GM12891 (cell line): ENCODE data around the gene CELSR1.

Source experiments
- DNase-seq: peaks from one replicate; pipeline ENCODE4 v3.0.0; 2011; ENCODE audit warnings: low spot score; ENCODE audit not compliant: insufficient read length
- FAIRE-seq: peaks from 2 replicates; lab custom pipeline; 2011; peaks lifted over from hg19 to GRCh38; lab: Jason Lieb, UNC
- PAX5 ChIP-seq: IDR thresholded peaks from 2 replicates; pipeline ENCODE4 v1.6.1; 2011; ENCODE audit warnings: low read length, moderate library complexity, mild to moderate bottlenecking; ENCODE audit not compliant: insufficient read depth, severe bottlenecking
- POLR2A ChIP-seq: IDR thresholded peaks from 2 replicates; pipeline ENCODE4 v1.6.1; 2011; ENCODE audit warnings: low read depth, low read length, control low read depth
- POLR2AphosphoS5 ChIP-seq: IDR thresholded peaks from 2 replicates; pipeline ENCODE4 v1.6.1; 2011; ENCODE audit warnings: low read depth, low read length, control low read depth
- POU2F2 ChIP-seq: IDR thresholded peaks from 2 replicates; pipeline ENCODE4 v1.6.1; 2011; ENCODE audit warnings: low read depth, mild to moderate bottlenecking, control low read depth, low read length, moderate library complexity
- SPI1 ChIP-seq: IDR thresholded peaks from 2 replicates; pipeline ENCODE4 v1.6.1; 2011; ENCODE audit warnings: low read depth, low read length, control low read depth
- TAF1 ChIP-seq: IDR thresholded peaks from 2 replicates; pipeline ENCODE4 v1.6.1; 2011; ENCODE audit warnings: low read depth, low read length, control low read depth

Gene CELSR1

DNA sequence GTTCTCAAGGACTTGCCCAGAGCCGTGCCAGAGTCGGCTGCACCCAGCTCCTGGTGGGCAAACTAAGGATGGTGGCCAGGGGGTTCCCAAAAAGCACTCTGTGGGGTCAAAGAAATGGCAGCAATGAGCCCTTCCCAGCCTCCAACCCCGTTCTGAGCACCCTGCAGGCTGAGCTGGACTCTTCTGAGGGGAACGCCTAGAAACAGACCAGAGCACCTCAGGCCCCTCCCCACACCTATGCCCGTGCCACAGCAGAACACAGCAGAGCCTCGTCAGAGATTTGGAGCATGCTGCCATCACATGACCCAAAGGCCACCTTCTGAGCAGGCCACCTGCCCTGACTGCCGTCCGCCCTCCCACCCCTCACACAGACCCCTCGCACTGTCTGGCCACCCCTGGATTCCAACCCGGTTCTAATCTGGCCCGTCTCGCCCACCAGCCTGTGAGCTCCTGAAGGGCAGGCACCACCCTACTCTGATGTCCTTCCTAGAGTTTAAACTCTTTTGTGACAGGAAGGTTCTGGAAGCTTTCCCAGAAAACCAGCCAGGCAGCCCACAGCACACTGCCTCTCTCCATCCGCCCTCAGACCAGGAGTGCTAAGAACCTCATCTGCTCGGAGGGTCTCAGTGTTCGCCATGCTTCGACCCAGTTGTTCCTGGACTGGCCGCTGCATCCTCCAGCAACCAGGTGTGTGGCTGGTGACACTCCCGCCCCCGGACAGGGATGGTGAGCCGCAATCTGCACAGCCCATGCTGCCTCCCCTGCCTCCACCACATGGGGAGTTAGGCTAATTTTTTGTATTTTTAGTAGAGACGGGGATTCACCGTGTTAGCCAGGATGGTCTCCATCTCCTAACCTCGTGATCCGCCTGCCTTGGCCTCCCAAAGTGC lies 97.6 kb downstream of the CELSR1 start:
- TF ChIP-seq PAX5 (no peak), TAF1 (no peak), POU2F2 (no peak)
- DNase-seq: no peak
- FAIRE-seq: no peak

GRCh38 chr22:46439111-46439510 lies 98.3 kb downstream of the CELSR1 start:
- no peak for FAIRE-seq
- TF ChIP-seq TAF1: no peak
- TF ChIP-seq SPI1: no peak
- no peak for TF ChIP-seq PAX5
- TF ChIP-seq POLR2A: no peak
- TF ChIP-seq POU2F2: no peak
- TF ChIP-seq POLR2AphosphoS5: no peak
- DNase-seq: no peak

DNA sequence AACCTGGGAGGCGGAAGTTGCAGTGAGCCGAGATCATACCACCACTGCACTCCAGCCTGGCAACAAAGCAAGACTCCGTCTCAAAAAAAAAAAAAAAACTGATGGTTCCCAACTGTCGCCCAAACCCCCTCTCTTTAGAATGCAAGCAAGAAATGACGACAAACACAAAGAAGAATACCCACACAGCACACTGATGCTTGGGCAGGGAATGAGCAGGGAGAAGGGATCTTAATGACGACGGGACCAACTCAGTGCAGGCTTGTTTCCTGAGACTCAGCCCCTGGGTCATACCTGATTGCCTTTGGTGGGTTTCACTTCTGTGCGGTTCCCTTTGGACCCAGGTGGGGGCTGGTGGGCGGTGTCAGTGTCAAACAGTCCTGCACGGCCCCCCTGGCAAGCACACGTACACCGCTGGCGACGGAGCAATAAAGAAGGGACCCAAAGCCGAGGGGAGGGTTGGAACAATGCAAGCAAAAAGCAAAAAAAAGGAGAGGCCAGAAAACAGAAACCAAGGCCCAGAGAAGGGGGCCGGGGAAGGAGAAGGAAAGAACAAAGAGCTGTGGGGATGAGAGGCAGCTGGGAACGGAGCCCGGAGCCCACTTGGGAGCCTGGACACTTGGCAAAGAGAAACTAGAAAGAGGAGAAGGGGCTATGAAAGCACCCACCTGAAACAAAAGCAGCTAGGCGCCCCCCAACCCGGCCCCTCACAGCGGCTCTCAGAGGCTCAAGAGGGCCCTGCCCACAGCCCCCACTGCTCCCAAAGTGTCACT lies 99.6 kb downstream of the CELSR1 start:
- FAIRE-seq: no peak
- TF ChIP-seq SPI1 (no peak), PAX5 (no peak)
- DNase-seq: no peak

- DNase-seq (no peak), FAIRE-seq (no peak)
- TF ChIP-seq PAX5 (no peak), POLR2A (no peak), POLR2AphosphoS5 (no peak), TAF1 (no peak), POU2F2 (no peak), SPI1 (no peak)
These were observed 100.7 kb downstream of the CELSR1 start for GRCh38 chr22:46436595-46437175.

GRCh38 chr22:46433318-46433717 lies 104.1 kb downstream of the CELSR1 start:
- DNase-seq (no peak), FAIRE-seq (peak; percentile 64)
- TF ChIP-seq TAF1: no peak
- no peak for TF ChIP-seq PAX5
- no peak for TF ChIP-seq SPI1
- no peak for TF ChIP-seq POLR2A
- TF ChIP-seq POU2F2: no peak
- no peak for TF ChIP-seq POLR2AphosphoS5

DNA sequence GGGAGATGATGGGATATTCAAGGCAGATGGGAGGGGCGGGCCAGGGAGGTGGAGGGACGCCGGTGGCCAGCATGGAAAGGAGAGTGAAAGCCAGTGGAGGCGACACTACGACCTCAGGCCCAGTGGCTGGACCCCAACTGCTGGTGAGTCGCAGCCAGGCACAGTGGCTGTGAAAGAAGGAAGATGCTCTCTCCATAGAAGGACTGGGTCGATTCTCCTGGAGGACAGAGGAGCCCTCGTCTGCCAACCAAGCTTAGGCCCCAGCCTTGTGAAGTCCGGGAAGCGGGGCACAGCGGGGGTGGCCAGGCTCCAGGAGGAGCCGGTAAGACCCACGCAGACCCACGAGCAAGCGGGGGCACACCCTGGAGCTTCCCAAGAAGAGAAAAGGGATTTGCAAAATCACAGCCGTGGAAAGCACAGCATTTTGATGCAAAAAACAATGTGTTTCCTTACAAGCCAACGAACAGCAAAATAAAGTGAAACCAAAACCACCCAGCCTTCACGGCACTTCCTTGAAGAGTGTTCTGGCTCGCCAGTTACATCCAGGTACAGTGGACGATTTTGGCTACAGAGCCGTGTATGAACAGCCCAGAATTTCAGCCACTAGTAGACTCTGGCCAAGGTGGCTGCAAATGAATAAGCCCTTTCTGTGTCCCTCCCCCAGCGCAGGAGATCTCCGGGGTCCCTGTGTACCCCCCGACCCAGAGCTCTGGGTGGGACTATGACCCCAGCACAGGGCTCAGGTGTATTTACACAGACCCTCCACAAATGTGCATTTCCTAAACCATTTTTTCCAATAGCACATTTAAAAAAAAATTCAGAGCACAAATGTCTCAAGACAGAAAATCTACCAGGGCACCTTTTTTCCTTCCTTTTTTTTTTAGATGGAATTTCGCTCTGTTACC lies 105.0 kb downstream of the CELSR1 start:
- peak; percentile 85 for FAIRE-seq
- TF ChIP-seq POLR2A: peak; percentile 48; the same call in 1 of the 2 replicates
- TF ChIP-seq POLR2AphosphoS5: no peak
- TF ChIP-seq TAF1: 0 out of 2 replicates have a peak, but pooled peaks have one; percentile 13
- DNase-seq: peak; percentile 46

DNA sequence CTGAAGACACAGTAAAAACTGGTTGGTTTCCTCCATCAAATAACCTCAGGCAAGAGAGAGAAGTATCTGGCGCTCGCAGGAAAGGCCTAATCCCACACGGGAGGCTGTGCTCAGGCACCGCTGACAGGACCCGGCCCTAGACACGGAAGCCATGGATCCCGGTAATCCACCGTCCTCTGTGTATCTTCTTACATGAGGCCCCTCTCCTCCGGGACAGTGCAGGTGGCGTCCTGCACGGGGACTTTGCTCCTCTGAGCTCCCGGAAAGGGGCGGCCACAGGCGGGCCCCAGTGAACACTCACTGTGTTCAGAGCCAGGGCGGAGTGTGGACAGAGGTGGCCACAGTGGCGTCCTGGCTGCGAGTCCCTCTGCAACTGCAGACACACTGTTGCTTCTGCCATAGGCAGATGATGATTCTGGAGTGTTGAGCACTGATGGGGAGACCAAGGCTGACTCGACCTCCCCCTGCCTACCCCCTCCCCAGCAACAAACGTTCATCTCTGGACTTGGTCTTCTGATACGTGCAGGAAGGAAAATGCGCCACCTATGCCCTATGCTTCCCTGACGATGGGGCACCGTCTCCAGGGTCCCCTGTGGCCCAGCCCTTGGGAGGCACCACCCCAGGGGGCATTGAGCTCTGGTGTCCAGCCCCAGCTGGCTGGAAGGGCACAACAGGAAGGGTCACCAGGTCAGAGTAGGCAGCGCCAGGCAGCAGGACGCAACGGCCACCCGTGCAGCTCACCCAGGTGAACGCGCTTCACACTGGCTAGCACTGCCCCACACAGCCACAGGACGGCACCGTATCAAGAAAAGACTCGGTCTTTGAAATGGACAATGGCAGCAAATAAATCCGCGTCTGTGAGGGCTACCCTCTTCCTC lies 106.2 kb downstream of the CELSR1 start:
- DNase-seq: no peak
- TF ChIP-seq POU2F2 (no peak), TAF1 (no peak), PAX5 (no peak), POLR2AphosphoS5 (no peak)
- FAIRE-seq: no peak

DNA sequence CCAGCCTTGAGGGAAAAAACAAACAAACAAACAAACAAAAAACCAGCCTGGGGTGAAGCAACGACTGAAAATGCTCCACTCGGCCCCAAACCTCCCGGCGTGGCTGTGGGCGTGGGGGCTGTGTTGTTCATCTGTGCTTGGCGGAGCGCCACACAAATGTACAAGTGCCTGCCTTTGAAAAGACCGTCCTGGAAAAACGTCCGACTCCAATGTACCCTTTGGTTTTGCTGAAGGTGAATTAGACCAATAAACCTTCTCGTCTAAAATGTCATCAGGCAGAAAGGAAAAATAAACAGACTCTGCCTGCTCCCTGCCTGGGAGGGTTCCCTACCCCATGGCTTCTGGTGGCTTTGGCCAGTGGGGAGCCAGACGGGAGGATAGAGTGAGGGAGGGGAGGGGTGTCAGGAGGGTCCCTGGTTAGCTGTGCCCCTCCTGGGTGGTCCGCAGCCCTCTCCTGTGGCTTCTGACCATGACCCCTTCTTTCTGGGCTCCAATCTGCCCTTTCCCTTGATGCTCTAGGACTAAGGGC lies 108.0 kb downstream of the CELSR1 start:
- TF ChIP-seq PAX5 (no peak), TAF1 (no peak), POLR2AphosphoS5 (no peak), POU2F2 (no peak), SPI1 (no peak), POLR2A (no peak)

More for the DNA sequence above, 108.0 kb downstream of the CELSR1 start:
- no peak for DNase-seq
- no peak for FAIRE-seq
